NCI-H128 (cell line): ENCODE data around the gene ANKFY1.
"Not testable (repeated sequence)": the region's sequence is repeated elsewhere in the genome, so short reads cannot be mapped to it uniquely, and the experiment has no call there.

Experiments
- DNase-seq: peaks from one replicate; lab custom pipeline; 2025; ENCODE audit not compliant: unreplicated experiment; lab: John Stamatoyannopoulos, UW

The ANKFY1 gene

GRCh38 chr17:4221163-4221562, 42.6 kb downstream of the ANKFY1 start:
- no peak for DNase-seq

GRCh38 chr17:4220655-4221054, 43.1 kb downstream of the ANKFY1 start:
- DNase-seq: no peak

GRCh38 chr17:4219241-4219640, 44.5 kb downstream of the ANKFY1 start:
- DNase-seq: no peak

GRCh38 chr17:4215882-4216570, 47.8 kb downstream of the ANKFY1 start:
- peak; percentile 37 for DNase-seq

GRCh38 chr17:4214157-4214556, 49.6 kb downstream of the ANKFY1 start:
- no peak for DNase-seq

GRCh38 chr17:4209611-4210010, 54.2 kb downstream of the ANKFY1 start:
- DNase-seq: no peak

- no peak for DNase-seq
Measured at GRCh38 chr17:4208238-4208637, 55.5 kb downstream of the ANKFY1 start.

- DNase-seq: no peak
Measured at GRCh38 chr17:4206962-4207361, 56.8 kb downstream of the ANKFY1 start.

- no peak for DNase-seq
Measured at GRCh38 chr17:4205917-4206316, 57.9 kb downstream of the ANKFY1 start.

GRCh38 chr17:4204710-4205173, 59.0 kb downstream of the ANKFY1 start:
- no peak for DNase-seq

GRCh38 chr17:4204190-4204589, 59.6 kb downstream of the ANKFY1 start:
- no peak for DNase-seq

- DNase-seq: no peak
Measured at GRCh38 chr17:4201226-4201625, 62.6 kb downstream of the ANKFY1 start.

- DNase-seq: no peak
Measured at GRCh38 chr17:4199818-4200402, 63.9 kb downstream of the ANKFY1 start.

GRCh38 chr17:4198995-4199394, 64.8 kb downstream of the ANKFY1 start:
- DNase-seq: no peak

GRCh38 chr17:4195306-4195705, 68.5 kb downstream of the ANKFY1 start:
- DNase-seq: no peak

- DNase-seq: no peak
Measured at GRCh38 chr17:4194796-4195195, 69.0 kb downstream of the ANKFY1 start.

- DNase-seq: not testable (repeated sequence)
Measured at GRCh38 chr17:4190791-4191190, 73.0 kb downstream of the ANKFY1 start.

- no peak for DNase-seq
Measured at GRCh38 chr17:4189280-4189679, 74.5 kb downstream of the ANKFY1 start.

- no peak for DNase-seq
Measured at GRCh38 chr17:4188076-4188475, 75.7 kb downstream of the ANKFY1 start.

- no peak for DNase-seq
Measured at GRCh38 chr17:4187076-4187475, 76.7 kb downstream of the ANKFY1 start.

GRCh38 chr17:4186357-4186881, 77.4 kb downstream of the ANKFY1 start:
- no peak for DNase-seq

GRCh38 chr17:4185656-4186055, 78.1 kb downstream of the ANKFY1 start:
- no peak for DNase-seq

- DNase-seq: no peak
Measured at GRCh38 chr17:4184811-4185210, 79.0 kb downstream of the ANKFY1 start.
